Glutamatergic neuron (in vitro differentiated cells): ENCODE results near the gene PJA2. TPM values are rescaled to one million over a fixed set of nuclear protein-coding genes. Genes with fewer than 3 reads are reported as not detected.
"Not testable (repeated sequence)": the region's sequence is repeated elsewhere in the genome, so short reads cannot be mapped to it uniquely, and the experiment has no call there.

Experiments used
- DNase-seq: peaks from one replicate; pipeline ENCODE4 v3.0.0; 2022
- H3K27ac Mint-ChIP-seq: one replicate; pipeline ENCODE4 v1.8.0; 2020; ENCODE audit warnings: mild to moderate bottlenecking, mixed read lengths, inconsistent platforms; ENCODE audit not compliant: unreplicated experiment
- H3K27me3 Mint-ChIP-seq: one replicate; pipeline ENCODE4 v1.8.0; 2020; ENCODE audit warnings: mild to moderate bottlenecking, moderate library complexity, mixed read lengths, inconsistent platforms; ENCODE audit not compliant: unreplicated experiment
- H3K36me3 Mint-ChIP-seq: one replicate; pipeline ENCODE4 v1.8.0; 2020; ENCODE audit warnings: mild to moderate bottlenecking, mixed read lengths, inconsistent platforms; ENCODE audit not compliant: unreplicated experiment
- H3K4me1 Mint-ChIP-seq: one replicate; pipeline ENCODE4 v1.8.0; 2020; ENCODE audit warnings: mild to moderate bottlenecking, low read depth, mixed read lengths, inconsistent platforms; ENCODE audit not compliant: unreplicated experiment
- H3K4me3 Mint-ChIP-seq: one replicate; pipeline ENCODE4 v1.8.0; 2020; ENCODE audit warnings: mild to moderate bottlenecking, mixed read lengths, inconsistent platforms; ENCODE audit not compliant: unreplicated experiment
- H3K9me3 Mint-ChIP-seq: one replicate; pipeline ENCODE4 v1.8.0; 2020; ENCODE audit warnings: mild to moderate bottlenecking, moderate library complexity, mixed read lengths, inconsistent platforms; ENCODE audit not compliant: unreplicated experiment
- total RNA-seq: library from RNA; stranded (reverse); fragmentation: NEBNext Ultra II Directional; extraction: Animal tissue kit (Norgen Biotek cat#: 25700); gene quantifications from one replicate; pipeline ENCODE4 v1.2.1, GENCODE V29; 2021; ENCODE audit not compliant: unreplicated experiment
- TF ChIP-seq, protein P1 (sequence below): fragments of 200-600 bp; sonication (generic); IDR thresholded peaks from one replicate; pipeline ENCODE4 v1.5.0; 2021; ENCODE audit not compliant: partially characterized antibody, unreplicated experiment

PJA2 gene
- total RNA-seq, 1 donor from 2014 or later = 156 TPM

DNA sequence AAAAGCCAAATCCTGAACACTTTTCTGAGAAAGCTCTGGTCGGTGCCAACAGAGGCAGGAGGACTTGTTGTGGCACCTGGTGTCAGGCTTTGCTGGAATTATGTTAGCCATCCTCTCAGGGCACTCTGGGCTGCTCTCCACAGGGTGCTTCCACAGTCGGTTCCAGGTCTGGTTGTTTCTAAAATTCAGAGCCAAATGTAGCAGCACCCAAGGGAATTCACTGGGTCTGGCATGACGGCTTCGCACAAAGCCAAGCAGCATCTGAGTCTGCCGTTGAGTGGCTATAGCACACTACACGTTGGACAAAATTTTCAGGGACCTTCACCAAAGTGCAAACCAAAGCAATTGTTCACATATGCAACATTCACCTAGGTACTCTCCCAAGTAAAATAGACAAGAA lies 110.2 kb downstream of the PJA2 start:
- Mint-ChIP-seq H3K27me3 (no peaks in the 10 kb centered on the region), H3K27ac (no peak overlapping the region), H3K4me1 (peaks cover 5% of the 10 kb centered on the region), H3K36me3 (no peaks in the 10 kb centered on the region), H3K9me3 (no peaks in the 10 kb centered on the region), H3K4me3 (no peak overlapping the region)
- TF ChIP-seq, protein P1, sequence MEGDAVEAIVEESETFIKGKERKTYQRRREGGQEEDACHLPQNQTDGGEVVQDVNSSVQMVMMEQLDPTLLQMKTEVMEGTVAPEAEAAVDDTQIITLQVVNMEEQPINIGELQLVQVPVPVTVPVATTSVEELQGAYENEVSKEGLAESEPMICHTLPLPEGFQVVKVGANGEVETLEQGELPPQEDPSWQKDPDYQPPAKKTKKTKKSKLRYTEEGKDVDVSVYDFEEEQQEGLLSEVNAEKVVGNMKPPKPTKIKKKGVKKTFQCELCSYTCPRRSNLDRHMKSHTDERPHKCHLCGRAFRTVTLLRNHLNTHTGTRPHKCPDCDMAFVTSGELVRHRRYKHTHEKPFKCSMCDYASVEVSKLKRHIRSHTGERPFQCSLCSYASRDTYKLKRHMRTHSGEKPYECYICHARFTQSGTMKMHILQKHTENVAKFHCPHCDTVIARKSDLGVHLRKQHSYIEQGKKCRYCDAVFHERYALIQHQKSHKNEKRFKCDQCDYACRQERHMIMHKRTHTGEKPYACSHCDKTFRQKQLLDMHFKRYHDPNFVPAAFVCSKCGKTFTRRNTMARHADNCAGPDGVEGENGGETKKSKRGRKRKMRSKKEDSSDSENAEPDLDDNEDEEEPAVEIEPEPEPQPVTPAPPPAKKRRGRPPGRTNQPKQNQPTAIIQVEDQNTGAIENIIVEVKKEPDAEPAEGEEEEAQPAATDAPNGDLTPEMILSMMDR = no peak
- no peak for DNase-seq

DNA sequence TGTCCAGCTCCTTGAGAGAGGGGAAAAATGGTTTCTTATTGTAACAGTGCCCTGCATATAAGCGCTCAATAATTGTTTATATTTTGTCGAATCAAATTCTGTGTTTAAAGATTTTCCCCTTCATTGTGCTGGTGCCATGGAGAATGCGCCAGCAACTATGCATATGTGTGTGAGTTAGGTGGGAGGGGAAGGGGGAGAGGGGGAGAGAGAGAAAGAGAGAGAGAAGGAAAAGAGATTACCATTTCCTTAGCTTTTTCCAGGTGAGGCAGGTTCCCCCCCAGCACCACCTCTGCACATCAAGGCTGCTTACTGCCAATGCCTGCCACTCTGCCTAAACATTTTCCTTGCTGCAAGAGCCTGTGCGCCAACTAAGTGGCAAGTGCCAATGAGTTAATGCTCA lies 111.0 kb downstream of the PJA2 start:
- DNase-seq = no peak
- peaks cover 5% of the 10 kb centered on the region for H3K4me1 Mint-ChIP-seq
- TF ChIP-seq, protein P1 = no peak
- H3K27me3 Mint-ChIP-seq = no peaks in the 10 kb centered on the region
- no peaks in the 10 kb centered on the region for H3K36me3 Mint-ChIP-seq
- no peaks in the 10 kb centered on the region for H3K9me3 Mint-ChIP-seq
- no peak overlapping the region for H3K27ac Mint-ChIP-seq
- H3K4me3 Mint-ChIP-seq = no peak overlapping the region

- Mint-ChIP-seq H3K27ac (no peak overlapping the region), H3K27me3 (no peaks in the 10 kb centered on the region), H3K4me3 (no peak overlapping the region), H3K36me3 (no peaks in the 10 kb centered on the region), H3K4me1 (peaks cover 5% of the 10 kb centered on the region), H3K9me3 (no peaks in the 10 kb centered on the region)
- TF ChIP-seq, protein P1 = no peak
- no peak for DNase-seq
These were observed 111.9 kb downstream of the PJA2 start for GRCh38 chr5:109297900-109298299.

DNA sequence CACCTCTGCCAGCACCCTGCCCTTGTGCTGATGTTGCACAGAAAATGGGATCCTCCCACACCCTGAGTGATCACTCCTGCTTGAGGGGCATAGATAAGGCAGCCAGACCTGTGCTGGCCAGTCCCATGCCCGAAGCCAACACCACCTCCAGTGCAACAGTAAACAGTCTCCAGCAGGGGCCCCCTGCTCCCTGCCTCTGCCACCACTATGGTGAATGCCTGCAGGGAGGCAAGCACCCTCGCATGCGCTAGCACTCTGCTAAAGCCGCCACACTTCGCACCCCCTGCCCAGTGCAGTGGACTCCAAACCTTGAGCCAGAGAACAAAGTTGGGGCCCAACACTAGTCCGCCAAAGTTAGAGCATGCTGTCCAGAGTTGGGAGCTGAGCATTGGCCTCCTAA lies 118.7 kb downstream of the PJA2 start:
- DNase-seq = no peak
- Mint-ChIP-seq H3K4me3 (no peak overlapping the region), H3K27me3 (peaks cover 3% of the 10 kb centered on the region), H3K9me3 (peaks cover 7% of the 10 kb centered on the region), H3K36me3 (peaks cover 4% of the 10 kb centered on the region), H3K27ac (no peak overlapping the region), H3K4me1 (no peaks in the 10 kb centered on the region)
- TF ChIP-seq, protein P1 = no peak

GRCh38 chr5:109290231-109290630 lies 119.5 kb downstream of the PJA2 start:
- no peak for DNase-seq
- H3K27ac Mint-ChIP-seq = no peak overlapping the region
- H3K4me3 Mint-ChIP-seq = no peak overlapping the region
- H3K36me3 Mint-ChIP-seq = peaks cover 11% of the 10 kb centered on the region
- H3K4me1 Mint-ChIP-seq = no peaks in the 10 kb centered on the region
- peaks cover 3% of the 10 kb centered on the region for H3K27me3 Mint-ChIP-seq
- peaks cover 7% of the 10 kb centered on the region for H3K9me3 Mint-ChIP-seq
- TF ChIP-seq, protein P1 = no peak

- H3K36me3 Mint-ChIP-seq = peaks cover 11% of the 10 kb centered on the region
- not testable (repeated sequence) for H3K4me3 Mint-ChIP-seq, H3K4me1 Mint-ChIP-seq, H3K9me3 Mint-ChIP-seq, H3K27ac Mint-ChIP-seq, H3K27me3 Mint-ChIP-seq, DNase-seq
These were observed 123.1 kb downstream of the PJA2 start for GRCh38 chr5:109286628-109287027.
